Brain pericyte (primary cell): ENCODE measurements around the gene SDSL.

ENCODE experiments used
- DNase-seq: peaks from one replicate; pipeline ENCODE4 v3.0.0-alpha.2; 2012; ENCODE audit warnings: low read depth, low spot score

SDSL gene

GRCh38 chr12:113448873-113449272 is 26.7 kb downstream of the SDSL start:
- DNase-seq: no peak

GRCh38 chr12:113449299-113449698 is 27.1 kb downstream of the SDSL start:
- no peak for DNase-seq

GRCh38 chr12:113449839-113450238 is 27.7 kb downstream of the SDSL start:
- DNase-seq: no peak

- DNase-seq: no peak
Observed at GRCh38 chr12:113452458-113452857, 30.3 kb downstream of the SDSL start.

- DNase-seq: no peak
Observed at GRCh38 chr12:113453330-113453729, 31.1 kb downstream of the SDSL start.

GRCh38 chr12:113456199-113456598 is 34.0 kb downstream of the SDSL start:
- DNase-seq: no peak

GRCh38 chr12:113456761-113457160 is 34.6 kb downstream of the SDSL start:
- DNase-seq: no peak

- DNase-seq: no peak
Observed at GRCh38 chr12:113457185-113457584, 35.0 kb downstream of the SDSL start.

GRCh38 chr12:113457710-113458109 is 35.5 kb downstream of the SDSL start:
- DNase-seq: no peak

- DNase-seq: no peak
Observed at GRCh38 chr12:113459981-113460380, 37.8 kb downstream of the SDSL start.

- DNase-seq: no peak
Observed at GRCh38 chr12:113461666-113462065, 39.5 kb downstream of the SDSL start.

GRCh38 chr12:113462117-113462774 is 40.1 kb downstream of the SDSL start:
- no peak for DNase-seq

- DNase-seq: no peak
Observed at GRCh38 chr12:113462998-113463745, 41.0 kb downstream of the SDSL start.

GRCh38 chr12:113463746-113464451 is 41.7 kb downstream of the SDSL start:
- no peak for DNase-seq

- no peak for DNase-seq
Observed at GRCh38 chr12:113464452-113464775, 42.2 kb downstream of the SDSL start.

- no peak for DNase-seq
Observed at GRCh38 chr12:113464852-113465719, 42.9 kb downstream of the SDSL start.

- no peak for DNase-seq
Observed at GRCh38 chr12:113465808-113466453, 43.8 kb downstream of the SDSL start.

- no peak for DNase-seq
Observed at GRCh38 chr12:113466454-113467141, 44.4 kb downstream of the SDSL start.

GRCh38 chr12:113467142-113467501 is 44.9 kb downstream of the SDSL start:
- DNase-seq: no peak

- DNase-seq: no peak
Observed at GRCh38 chr12:113467502-113468364, 45.6 kb downstream of the SDSL start.
